ENCODE data around the gene CHRND.

The CHRND gene

DNA sequence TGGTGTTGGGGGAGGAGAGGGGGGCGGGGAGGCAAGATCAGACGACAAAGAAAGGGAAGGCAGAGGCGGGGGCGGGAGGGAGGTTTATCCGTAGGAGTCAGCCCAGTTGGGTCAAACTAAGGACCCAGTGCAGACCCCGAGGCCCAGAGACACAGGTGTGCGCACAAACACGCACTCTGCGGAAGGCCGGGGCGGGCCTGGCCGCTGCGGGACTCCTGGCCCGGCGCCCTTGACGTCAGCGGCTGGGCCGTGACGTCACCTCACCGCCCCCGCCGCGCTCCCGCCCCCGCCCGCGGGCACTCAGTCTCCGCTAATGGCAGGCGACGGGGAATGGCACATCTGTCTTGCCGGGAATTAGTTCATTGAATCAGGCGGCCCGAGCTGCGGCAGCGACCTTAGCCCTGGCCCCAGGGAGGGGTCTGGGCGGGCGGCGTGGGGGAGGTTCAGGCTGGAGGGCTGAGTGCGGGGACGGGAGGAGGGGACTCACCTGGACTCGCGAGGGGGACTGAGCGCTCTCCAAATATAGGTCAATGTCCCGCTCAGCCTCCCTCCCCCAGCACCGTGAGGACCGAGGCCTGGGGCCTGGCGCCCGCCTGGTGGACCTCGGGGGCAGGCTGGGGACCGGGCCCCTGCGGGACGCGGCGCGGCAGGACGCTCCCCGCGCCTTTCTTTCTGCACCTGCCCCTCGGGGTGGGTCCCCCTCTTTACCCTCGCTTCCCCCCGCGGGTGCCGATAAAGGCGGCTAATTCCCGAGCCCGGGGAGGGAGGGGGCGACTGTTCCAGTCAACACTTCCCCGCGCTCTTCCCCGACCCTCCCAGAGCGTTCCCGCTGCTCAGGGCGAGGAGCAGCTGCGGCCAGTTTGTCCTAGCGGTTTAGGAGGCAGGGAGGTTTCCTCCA, 22.8 kb upstream of the CHRND start:
- TF ChIP-seq, protein P1, sequence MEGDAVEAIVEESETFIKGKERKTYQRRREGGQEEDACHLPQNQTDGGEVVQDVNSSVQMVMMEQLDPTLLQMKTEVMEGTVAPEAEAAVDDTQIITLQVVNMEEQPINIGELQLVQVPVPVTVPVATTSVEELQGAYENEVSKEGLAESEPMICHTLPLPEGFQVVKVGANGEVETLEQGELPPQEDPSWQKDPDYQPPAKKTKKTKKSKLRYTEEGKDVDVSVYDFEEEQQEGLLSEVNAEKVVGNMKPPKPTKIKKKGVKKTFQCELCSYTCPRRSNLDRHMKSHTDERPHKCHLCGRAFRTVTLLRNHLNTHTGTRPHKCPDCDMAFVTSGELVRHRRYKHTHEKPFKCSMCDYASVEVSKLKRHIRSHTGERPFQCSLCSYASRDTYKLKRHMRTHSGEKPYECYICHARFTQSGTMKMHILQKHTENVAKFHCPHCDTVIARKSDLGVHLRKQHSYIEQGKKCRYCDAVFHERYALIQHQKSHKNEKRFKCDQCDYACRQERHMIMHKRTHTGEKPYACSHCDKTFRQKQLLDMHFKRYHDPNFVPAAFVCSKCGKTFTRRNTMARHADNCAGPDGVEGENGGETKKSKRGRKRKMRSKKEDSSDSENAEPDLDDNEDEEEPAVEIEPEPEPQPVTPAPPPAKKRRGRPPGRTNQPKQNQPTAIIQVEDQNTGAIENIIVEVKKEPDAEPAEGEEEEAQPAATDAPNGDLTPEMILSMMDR (IDR thresholded peaks at IDR 0.05; ENCODE audit: low read depth, low read length), result no peak
- no peak overlapping the region for H3K4me3 ChIP-seq (ENCODE audit: low read depth, low read length)

DNA sequence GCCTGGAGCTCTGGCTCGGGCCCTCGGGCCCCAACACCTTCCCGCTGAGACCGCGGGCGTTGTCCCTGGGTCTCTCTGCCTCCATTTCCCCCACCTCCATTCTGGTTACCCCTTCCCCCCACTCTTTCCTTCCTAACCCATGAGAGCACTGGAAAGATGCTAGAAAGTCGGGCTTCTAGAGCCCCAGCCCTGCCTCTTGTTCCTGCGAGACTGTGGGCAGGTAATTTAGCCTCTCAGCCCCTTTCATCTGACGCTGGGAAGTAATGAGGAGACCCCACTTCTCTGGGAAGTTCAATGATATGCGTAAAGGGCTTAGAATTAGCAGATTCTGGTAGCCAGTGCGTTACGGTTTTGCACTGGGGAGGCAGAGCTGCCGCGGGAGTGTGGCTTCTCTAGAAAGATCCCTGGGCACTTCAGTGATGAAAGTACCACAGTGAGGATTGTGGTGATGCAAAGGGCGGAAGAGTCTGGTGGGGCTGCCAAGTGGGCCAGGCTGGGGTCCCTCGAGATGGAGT, 22.1 kb upstream of the CHRND start:
- TF ChIP-seq, protein P1 (IDR thresholded peaks at IDR 0.05; ENCODE audit: low read depth, low read length), result no peak
- H3K4me3 ChIP-seq (ENCODE audit: low read depth, low read length), result no peak overlapping the region

DNA sequence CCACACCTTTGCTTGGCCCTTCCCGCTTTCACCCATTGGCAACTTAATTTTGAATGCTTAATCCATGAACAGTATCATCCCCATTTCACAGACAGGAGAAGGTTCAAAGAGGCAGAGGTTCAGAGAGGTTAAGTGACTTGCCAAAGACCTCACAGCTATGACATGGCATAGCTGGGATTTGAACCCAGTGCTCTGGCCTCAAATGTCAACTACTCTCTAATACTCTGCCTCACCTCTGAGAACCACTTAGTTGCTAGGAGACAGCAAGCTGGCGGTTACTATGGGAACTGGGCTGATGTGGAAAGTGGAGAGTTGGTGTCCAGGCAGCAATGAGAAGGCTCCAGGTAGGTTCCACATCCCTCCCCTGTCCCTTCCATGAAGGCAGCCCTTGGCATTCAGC, 21.5 kb upstream of the CHRND start:
- TF ChIP-seq, protein P1 (IDR thresholded peaks at IDR 0.05; ENCODE audit: low read depth, low read length), result no peak
- no peak overlapping the region for H3K4me3 ChIP-seq (ENCODE audit: low read depth, low read length)

DNA sequence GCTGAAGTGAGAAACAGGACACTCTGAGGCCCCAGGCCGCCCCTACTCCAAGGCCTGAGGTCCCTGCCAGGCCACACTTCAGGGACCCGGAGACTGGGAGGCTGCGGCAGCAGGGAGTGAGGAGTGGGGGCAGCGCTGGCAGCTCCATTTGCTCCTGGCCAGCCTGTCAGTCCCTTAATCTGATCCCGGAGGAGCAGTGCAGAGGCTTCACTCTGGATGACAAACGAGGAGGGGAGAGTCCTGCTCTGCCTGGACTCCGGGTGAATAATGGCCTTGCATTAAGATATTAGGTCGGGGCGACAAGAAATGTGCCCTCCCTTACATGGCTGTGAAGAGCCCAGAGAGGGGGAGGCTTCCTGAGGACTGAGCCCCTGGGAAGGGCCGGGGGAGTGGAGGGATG, 20.1 kb upstream of the CHRND start:
- TF ChIP-seq, protein P1 (IDR thresholded peaks at IDR 0.05; ENCODE audit: low read depth, low read length), result no peak
- H3K4me3 ChIP-seq (ENCODE audit: low read depth, low read length), result no peak overlapping the region

- TF ChIP-seq, protein P1 (IDR thresholded peaks at IDR 0.05; ENCODE audit: low read depth, low read length), result no peak
- no peak overlapping the region for H3K4me3 ChIP-seq (ENCODE audit: low read depth, low read length)
Measured at GRCh38 chr2:232506709-232507108, 19.3 kb upstream of the CHRND start.

DNA sequence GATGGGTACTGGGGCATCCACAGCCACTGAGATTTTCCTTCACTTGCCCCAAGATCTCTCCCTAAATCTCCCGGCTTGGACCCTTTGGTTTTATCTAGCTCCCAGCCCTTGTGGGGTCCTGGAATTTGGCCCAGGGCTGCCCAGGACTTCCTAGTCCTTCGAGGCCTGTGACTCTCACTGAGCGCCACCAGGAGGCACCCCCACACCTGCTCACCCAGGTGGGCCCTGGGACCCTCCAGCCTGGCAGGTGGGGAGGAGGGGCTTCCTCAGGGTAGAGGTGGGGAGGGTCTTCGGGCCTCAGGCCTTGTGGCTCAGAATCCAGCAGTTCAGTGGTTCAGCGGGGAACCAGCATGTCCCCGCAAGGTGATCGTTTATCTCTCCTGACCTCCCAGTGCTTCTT, 17.7 kb upstream of the CHRND start:
- no peak overlapping the region for H3K4me3 ChIP-seq (ENCODE audit: low read depth, low read length)
- TF ChIP-seq, protein P1 (IDR thresholded peaks at IDR 0.05; ENCODE audit: low read depth, low read length), result no peak

GRCh38 chr2:232511336-232511890, 14.5 kb upstream of the CHRND start:
- TF ChIP-seq, protein P1 (IDR thresholded peaks at IDR 0.05; ENCODE audit: low read depth, low read length), result no peak
- no peak overlapping the region for H3K4me3 ChIP-seq (ENCODE audit: low read depth, low read length)
